Endodermal cell (in vitro differentiated cells): Measurements from ENCODE around the gene PDE7B. TPM values are rescaled to one million over a fixed set of nuclear protein-coding genes. Genes with fewer than 3 reads are reported as not detected.

Experiments
- DNase-seq: peaks from one replicate; pipeline ENCODE4 v3.0.0-alpha.2; 2017
- H3K27ac ChIP-seq: 2 replicates; pipeline ENCODE4 v1.5.1; 2013; ENCODE audit warnings: mild to moderate bottlenecking, low read depth, low read length, moderate library complexity
- H3K27me3 ChIP-seq: 2 replicates; pipeline ENCODE4 v1.6.1; 2013; ENCODE audit warnings: mild to moderate bottlenecking, low read length, moderate library complexity; ENCODE audit not compliant: insufficient read depth, control insufficient read depth, poor library complexity, severe bottlenecking
- H3K36me3 ChIP-seq: 2 replicates; pipeline ENCODE4 v1.7.0; 2013; ENCODE audit warnings: mild to moderate bottlenecking, low read length, moderate library complexity; ENCODE audit not compliant: control insufficient read depth, insufficient read depth
- H3K4me1 ChIP-seq: one replicate; pipeline ENCODE4 v1.7.0; 2013; ENCODE audit warnings: low read length; ENCODE audit not compliant: control insufficient read depth, insufficient read depth
- H3K4me3 ChIP-seq: 2 replicates; pipeline ENCODE4 v1.5.1; 2013; ENCODE audit warnings: mild to moderate bottlenecking, low read length, moderate library complexity
- H3K9ac ChIP-seq: 2 replicates; pipeline ENCODE4 v1.6.1; 2013; ENCODE audit warnings: mild to moderate bottlenecking, low read length, moderate library complexity; ENCODE audit not compliant: poor library complexity, severe bottlenecking; ENCODE audit errors: extremely low read depth
- H3K9me3 ChIP-seq: 2 replicates; pipeline ENCODE4 v1.6.1; 2013; ENCODE audit warnings: mild to moderate bottlenecking, low read length, moderate library complexity; ENCODE audit not compliant: control insufficient read depth
- H3K27ac Mint-ChIP-seq: 2 replicates; pipeline ENCODE4 v1.8.0; 2020; ENCODE audit warnings: mixed read lengths
- H3K27me3 Mint-ChIP-seq: 2 replicates; pipeline ENCODE4 v1.8.0; 2021; ENCODE audit warnings: mild to moderate bottlenecking, mixed read lengths; ENCODE audit not compliant: insufficient read depth
- H3K36me3 Mint-ChIP-seq: 2 replicates; pipeline ENCODE4 v1.8.0; 2020; ENCODE audit warnings: low read depth, mixed read lengths
- H3K4me1 Mint-ChIP-seq: 2 replicates; pipeline ENCODE4 v1.8.0; 2020; ENCODE audit warnings: mixed read lengths
- H3K4me3 Mint-ChIP-seq: 2 replicates; pipeline ENCODE4 v1.8.0; 2020; ENCODE audit warnings: mild to moderate bottlenecking, moderate library complexity, mixed read lengths
- H3K9me3 Mint-ChIP-seq: 2 replicates; pipeline ENCODE4 v1.8.0; 2020; ENCODE audit warnings: mild to moderate bottlenecking, mixed read lengths
- CTCF ChIP-seq: fragments of 200-600 bp; sonication (generic); conservative IDR thresholded peaks from 2 replicates; pipeline ENCODE4 v1.5.0; 2021; ENCODE audit warnings: antibody characterized with exemption, mild to moderate bottlenecking
- WGBS, 2 experiments: methylation state at CpG; one replicate each; pipeline versions ENCODE4 v1.1.5 to v1.1.7; 2013; ENCODE audit warnings: missing lambda C conversion rate in 2 of 2, mixed read lengths in 1 of 2; ENCODE audit not compliant: insufficient coverage in 1 of 2, insufficient read length in 1 of 2; 5-methylcytosine and 5-hydroxymethylcytosine counted together
- total RNA-seq, 2 donors: library from RNA; stranded (reverse); fragmentation: NEBNext Ultra II Directional in 1 of 2; extraction: Animal tissue kit (Norgen Biotek cat#: 25700) in 1 of 2; gene quantifications; 2 replicates in 1 of 2; 3 replicates in 1 of 2; pipeline ENCODE4 v1.2.1, GENCODE V29; 2021

PDE7B gene
- total RNA-seq, 2 donors from 2014 or later, result 0.26 TPM; not detected in 1

- H3K27ac Mint-ChIP-seq, result no peak overlapping the region
- H3K36me3 Mint-ChIP-seq, result peaks cover 25% of the 10 kb centered on the region
- TF ChIP-seq CTCF, result no peak
- Histone ChIP-seq H3K9ac (no peak overlapping the region), H3K9me3 (no peaks in the 10 kb centered on the region), H3K27ac (no peak overlapping the region), H3K4me3 (no peak overlapping the region), H3K4me1 (peaks cover 3% of the 10 kb centered on the region), H3K36me3 (peaks cover 14% of the 10 kb centered on the region), H3K27me3 (no peaks in the 10 kb centered on the region)
- no peaks in the 10 kb centered on the region for H3K9me3 Mint-ChIP-seq
- DNase-seq, result no peak
- peaks cover 9% of the 10 kb centered on the region for H3K4me1 Mint-ChIP-seq
- no peaks in the 10 kb centered on the region for H3K27me3 Mint-ChIP-seq
- 94 to 95% methylated on average over 4 of the region's 4 CpGs for WGBS, 2 experiments
- no peak overlapping the region for H3K4me3 Mint-ChIP-seq
Measured at GRCh38 chr6:136235233-136235564, 383.7 kb downstream of the PDE7B start.

- Histone ChIP-seq H3K4me1 (peaks cover 3% of the 10 kb centered on the region), H3K4me3 (no peak overlapping the region), H3K9me3 (no peaks in the 10 kb centered on the region), H3K36me3 (peaks cover 15% of the 10 kb centered on the region), H3K9ac (no peak overlapping the region), H3K27ac (no peak overlapping the region), H3K27me3 (no peaks in the 10 kb centered on the region)
- no peak for TF ChIP-seq CTCF
- Mint-ChIP-seq H3K4me1 (peaks cover 9% of the 10 kb centered on the region), H3K27me3 (no peaks in the 10 kb centered on the region), H3K9me3 (no peaks in the 10 kb centered on the region), H3K4me3 (no peak overlapping the region), H3K36me3 (peaks cover 24% of the 10 kb centered on the region), H3K27ac (no peak overlapping the region)
- WGBS, 2 experiments, result 89 to 95% methylated on average over 3 to 9 of the region's 9 CpGs
- peak; percentile 54 for DNase-seq
Measured at GRCh38 chr6:136236466-136237293, 385.2 kb downstream of the PDE7B start.

- WGBS, 2 experiments, result 95% methylated on average over 5 of the region's 5 CpGs
- Histone ChIP-seq H3K9ac (no peak overlapping the region), H3K4me3 (no peak overlapping the region), H3K36me3 (peaks cover 17% of the 10 kb centered on the region), H3K27ac (no peak overlapping the region), H3K9me3 (no peaks in the 10 kb centered on the region), H3K4me1 (no peaks in the 10 kb centered on the region), H3K27me3 (no peaks in the 10 kb centered on the region)
- no peak overlapping the region for H3K27ac Mint-ChIP-seq
- TF ChIP-seq CTCF, result no peak
- H3K4me1 Mint-ChIP-seq, result peaks cover 5% of the 10 kb centered on the region
- no peaks in the 10 kb centered on the region for H3K9me3 Mint-ChIP-seq
- H3K27me3 Mint-ChIP-seq, result no peaks in the 10 kb centered on the region
- H3K4me3 Mint-ChIP-seq, result no peak overlapping the region
- DNase-seq, result no peak
- H3K36me3 Mint-ChIP-seq, result peaks cover 24% of the 10 kb centered on the region
Measured at GRCh38 chr6:136244061-136244616, 392.6 kb downstream of the PDE7B start.
